Hematopoietic multipotent progenitor cell treated with erythropoietin and hydrocortisone succinate and interleukin-3 and kit ligand, for 15 days (in vitro differentiated cells): ENCODE measurements around the gene PTPRG.

ENCODE experiments used
- DNase-seq: peaks from one replicate; pipeline ENCODE4 v3.0.0-alpha.2; 2015; ENCODE audit warnings: low spot score

The PTPRG gene

DNA sequence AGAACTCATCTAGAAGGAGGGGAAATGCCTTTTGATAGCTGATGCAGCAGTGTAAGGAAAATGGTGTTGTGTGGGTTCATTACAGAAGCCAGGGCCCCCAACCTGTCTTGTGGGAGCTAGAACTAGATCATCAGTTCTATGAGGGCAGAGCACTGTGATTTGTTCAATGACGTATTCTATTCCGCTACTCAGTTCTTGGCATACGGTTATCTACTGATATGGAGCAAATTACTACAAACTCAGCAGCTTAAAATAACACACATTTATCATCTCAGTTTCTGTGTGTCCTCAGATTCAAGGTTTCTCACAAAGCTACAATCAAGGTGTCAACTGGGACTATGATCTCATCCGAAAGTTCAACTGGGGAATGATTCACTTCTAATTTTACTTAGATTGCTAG lies 561.4 kb downstream of the PTPRG start:
- no peak for DNase-seq

DNA sequence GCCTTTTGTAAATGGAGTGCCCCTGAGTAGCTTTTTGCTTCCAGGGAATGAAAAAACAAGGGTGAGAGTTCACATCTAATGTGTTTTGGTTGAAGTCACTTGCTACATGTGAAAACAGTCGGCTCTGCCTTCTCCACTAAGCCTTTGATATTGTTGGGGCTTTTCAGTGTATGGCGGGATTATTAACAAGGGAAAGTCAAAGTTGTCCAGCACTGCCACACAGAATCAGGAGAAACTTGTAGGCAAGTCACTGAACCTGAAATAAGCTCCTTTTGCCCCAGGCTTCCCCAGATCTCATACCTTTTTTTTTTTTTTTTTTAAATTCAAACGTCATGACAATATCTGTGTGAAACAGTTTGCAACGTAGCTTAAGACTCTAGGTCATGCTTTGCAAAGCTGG lies 564.0 kb downstream of the PTPRG start:
- DNase-seq: no peak

DNA sequence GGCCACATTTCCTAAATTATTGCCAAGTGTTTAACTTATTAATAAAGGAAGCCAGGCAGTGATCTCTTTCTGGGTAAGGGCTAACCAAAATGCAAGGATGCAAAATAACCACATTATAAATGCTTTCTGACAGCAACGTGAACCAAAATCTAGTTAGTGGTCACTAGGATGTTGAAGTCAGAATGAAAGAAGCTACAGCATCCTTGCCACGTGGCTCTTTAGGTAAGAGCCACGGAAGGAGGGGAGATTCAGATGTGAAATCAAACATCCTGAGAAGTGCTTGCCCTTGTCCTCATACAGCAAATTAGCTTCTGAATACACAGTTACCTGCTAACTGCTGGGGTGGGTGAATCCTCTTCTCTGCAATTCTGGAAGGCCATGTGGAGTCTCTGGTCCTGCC lies 565.7 kb downstream of the PTPRG start:
- no peak for DNase-seq

DNA sequence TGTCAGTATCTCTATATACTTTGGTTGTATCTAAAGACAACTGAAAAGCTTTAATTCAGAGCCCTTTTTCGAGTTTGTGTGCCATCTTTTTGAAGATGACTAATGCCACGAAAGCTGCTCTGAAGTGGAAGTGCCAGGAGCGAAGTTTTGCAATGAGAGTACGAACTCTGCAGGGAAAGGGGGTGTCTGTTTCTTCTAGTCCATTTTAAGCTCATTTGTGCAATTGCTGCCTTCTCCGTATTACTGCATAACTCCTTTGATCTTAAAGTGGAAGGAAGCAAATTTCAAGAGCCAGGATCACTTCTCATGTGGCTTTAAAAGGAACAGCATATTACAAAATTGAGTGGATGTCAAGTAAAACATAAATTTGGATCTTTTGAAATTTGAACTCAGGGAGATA lies 566.7 kb downstream of the PTPRG start:
- DNase-seq: no peak

DNA sequence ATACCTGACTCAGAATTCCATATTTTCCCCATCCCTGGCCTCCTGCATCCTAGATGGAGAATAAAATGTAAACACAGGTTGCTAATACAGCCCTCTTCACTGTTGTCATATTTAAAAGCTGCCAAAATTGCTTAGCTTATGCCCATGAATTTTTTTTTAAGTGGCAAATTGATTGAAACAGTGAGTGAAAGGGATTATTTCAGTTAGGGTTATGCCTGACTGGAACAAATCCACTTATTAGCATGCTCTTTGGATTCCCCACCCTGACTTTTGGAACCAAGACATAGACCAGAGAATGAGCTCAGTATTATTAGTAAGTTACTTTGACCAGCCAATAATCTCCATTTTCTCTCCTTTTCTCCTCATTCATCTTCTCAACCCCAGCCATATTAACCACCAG lies 567.3 kb downstream of the PTPRG start:
- no peak for DNase-seq

DNA sequence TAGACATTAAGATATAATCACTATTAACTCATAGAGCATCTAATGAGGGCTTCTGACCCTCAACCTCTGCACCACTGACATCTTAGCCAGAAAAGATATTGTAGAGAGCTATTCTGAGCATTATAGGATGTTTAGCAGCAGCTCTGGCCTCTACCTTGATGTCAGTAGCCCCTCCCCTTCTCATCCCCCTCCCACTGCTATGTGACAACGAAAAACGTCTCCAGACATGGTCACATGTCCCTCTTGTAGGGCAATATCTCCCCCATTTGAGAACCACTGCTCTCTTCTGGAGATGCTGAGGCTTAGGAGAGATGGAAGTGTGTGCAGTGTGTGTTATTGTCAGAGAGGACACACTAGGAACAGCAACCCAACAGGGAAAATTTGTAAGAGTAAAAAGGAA lies 569.7 kb downstream of the PTPRG start:
- no peak for DNase-seq

DNA sequence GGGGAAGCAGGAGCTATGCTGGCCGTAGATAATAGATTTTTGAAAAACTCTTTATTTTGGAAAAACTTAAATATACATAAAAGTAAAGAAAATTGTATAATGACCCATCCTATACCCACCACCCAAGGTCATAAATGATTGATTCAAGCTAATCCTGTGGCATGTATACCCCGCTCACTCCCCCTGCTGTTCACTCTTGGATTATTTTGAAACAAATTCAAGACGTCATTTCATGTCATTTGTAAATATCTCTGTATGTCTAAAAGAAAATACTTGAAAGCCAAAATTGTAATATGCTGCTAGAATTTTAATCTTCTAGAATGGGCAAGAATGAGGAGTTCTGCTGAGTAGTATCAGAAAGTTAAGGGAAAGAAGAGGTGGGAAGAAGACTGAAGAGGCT lies 570.2 kb downstream of the PTPRG start:
- DNase-seq: no peak

DNA sequence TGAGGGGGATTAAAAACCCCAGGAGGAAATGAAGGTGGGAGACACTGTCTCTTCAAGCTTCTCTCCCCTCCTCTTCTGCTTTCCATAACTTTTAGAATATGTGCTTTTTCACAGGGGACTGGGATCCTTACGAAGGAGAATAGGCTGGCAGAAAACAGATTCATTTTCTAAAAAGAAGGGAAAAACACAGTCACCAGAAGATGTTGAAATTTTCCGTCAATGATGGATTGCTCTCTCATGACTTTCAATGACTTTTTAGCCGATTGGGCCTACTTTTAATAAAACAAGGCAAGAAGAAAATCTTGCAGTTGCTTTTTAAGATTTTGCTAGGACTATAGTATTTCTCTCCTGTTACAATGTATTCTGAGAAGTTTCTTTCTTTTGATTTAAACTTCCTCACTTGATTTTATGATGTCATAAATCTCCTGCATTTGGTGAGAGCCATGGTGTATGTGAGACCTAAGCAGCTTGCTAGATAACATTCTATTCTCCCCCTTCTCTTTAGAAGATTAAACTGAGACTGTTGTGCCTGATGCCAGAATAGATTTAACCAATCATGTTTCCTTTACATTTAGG lies 570.7 kb downstream of the PTPRG start:
- no peak for DNase-seq

DNA sequence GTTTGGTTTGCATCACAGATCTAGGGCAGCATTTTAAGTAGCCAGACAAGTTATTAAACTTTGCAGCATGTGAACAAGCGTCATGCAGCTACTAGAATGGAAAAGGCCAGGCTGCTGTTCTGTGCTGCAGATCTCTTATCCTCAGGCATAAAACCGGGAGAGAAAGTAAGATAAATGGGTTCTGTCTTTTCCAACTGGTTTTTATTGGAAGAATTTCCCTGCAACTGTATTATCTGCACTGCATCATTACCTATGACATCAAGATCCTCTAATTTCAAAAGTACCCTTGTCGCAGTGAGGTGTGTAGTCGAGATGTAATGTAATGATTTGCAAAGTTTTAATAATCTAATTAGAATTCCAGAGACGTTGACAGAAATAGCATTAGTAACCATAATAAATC lies 571.6 kb downstream of the PTPRG start:
- DNase-seq: no peak

DNA sequence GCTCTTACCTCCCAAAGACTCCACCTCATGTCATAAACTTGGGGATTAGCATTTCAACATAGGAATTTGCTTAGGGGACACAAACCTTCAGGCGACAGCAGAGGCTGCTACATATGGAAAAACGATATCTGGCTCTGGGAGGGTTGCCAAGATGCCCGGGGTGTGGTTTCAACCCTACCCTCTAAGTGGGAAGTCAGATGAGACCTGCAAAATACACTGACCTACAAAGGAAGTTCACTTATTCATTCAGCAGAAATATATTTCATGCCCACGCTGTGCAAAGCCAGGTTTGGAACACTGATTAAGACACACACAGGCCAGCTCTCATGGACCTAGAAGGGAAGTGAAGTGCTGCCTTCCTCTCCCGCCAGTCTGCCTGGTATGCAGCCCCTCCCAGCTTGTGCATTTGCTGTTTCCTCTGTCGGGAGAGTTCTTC lies 572.7 kb downstream of the PTPRG start:
- no peak for DNase-seq

DNA sequence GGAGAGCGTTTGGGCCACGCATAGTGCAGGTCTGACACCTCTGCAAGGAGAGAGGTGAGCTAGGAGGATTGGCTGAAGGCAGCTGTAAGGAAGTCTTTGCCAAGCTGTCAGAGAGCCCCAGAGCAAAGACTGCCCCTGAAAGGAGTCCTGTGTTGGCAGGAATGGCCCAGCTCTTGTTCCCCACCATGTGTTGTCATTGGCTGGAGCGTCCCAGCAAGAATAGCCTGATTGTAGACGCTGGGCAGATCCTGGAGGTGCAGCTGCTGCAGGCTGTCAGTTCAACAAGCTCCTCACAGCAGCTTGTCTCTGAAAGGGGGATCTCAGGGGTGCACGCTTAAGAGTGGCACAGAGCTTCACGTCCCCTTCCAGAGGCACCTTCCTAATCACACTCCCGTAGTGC lies 574.4 kb downstream of the PTPRG start:
- no peak for DNase-seq

DNA sequence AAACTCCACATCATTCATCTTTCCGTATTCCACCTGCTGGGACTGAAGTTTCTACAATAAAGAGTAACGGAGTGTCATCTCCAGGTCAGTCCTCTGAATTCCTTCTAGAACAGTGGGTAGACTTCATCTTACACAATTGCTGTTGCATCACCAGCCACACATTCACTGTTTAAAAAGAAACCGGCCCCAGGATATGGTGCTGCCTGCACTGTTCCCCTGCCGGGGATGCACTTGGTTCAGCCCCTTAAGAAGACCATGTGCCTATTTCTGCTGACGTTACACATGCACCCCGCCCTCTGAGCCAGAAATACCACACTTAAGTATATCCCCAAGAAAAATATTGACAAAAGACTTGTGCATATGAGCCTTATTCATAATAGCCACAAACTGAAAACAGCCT lies 578.6 kb downstream of the PTPRG start:
- DNase-seq: no peak

DNA sequence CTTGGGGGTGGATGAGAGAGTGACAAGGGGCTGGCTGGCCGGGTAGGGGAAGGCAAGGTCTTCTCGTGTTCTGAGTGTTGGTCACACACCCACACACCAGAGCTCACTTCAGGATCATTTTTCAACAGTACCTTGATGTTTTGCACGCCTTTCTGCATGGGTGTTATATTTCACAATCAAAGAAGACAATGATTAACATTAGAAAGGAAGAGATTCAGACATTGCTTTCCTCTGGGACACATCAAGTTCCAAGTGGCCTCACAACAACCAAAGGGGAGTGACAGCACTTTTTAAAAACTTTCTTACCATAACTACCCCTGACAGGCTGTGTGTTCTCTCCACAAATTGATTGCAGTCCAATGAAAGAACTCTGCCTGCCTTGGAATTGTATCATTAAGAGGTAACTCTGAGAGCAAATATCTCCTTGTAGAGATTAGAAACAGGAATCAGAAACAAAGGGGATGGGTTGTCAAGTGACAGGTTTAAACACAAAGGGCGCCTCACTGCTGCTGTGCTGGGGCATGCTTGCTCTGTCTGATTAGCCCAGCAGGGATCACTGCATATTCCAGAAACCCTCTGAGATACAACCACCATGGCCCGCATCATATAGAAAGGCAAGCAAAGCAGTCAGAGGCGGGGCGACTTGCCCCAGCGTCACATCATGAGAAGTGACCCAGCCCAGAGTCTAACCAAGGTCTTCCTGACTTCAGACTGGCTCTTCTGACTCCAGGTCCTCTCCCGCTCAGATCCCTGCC lies 581.1 kb downstream of the PTPRG start:
- DNase-seq: no peak

DNA sequence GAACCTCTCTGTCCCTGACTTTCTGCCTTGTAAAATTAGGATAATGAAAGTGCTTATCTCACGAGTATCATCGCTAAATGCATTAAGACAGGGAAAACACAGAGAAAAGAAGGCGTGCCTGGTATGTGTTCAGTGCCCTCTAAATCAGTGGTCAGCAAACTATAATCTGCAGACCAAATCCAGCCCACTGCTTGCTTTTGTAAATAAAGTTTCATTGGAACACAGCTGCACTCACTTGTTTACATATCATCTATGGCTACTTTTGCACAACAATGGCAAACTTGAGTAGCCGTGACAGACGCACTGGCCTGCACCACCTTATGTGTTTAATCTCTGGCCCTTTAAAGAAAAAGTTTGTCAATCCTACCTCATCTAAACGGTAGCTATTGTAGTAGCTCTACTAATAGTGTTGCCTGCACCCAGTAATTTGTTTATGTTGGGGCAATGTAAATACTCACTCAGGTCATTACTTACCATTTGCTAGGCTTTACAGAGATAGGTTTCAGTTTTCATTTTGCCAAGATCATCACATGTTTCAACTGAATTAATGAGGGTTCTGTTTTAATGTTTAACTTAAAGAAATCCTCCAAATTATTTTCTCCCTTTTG lies 582.6 kb downstream of the PTPRG start:
- DNase-seq: no peak

DNA sequence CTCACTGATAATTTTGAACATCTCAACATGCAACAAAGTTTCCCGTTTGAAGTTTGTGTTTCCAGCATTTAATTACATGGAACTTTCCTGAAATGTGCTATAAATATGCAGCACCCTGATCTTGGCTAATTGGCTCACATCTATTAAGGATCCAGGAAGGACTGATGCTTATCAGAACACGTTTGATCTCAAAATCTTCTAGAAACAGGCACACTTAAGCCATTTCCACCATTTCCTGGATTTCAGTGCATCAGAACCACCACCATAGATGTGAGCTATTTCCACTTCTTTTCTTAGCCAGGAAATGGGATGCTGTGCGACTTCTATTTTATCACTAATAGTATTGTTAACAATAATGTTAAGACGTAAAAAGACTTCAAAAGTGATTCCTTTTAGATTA lies 583.1 kb downstream of the PTPRG start:
- DNase-seq: no peak

DNA sequence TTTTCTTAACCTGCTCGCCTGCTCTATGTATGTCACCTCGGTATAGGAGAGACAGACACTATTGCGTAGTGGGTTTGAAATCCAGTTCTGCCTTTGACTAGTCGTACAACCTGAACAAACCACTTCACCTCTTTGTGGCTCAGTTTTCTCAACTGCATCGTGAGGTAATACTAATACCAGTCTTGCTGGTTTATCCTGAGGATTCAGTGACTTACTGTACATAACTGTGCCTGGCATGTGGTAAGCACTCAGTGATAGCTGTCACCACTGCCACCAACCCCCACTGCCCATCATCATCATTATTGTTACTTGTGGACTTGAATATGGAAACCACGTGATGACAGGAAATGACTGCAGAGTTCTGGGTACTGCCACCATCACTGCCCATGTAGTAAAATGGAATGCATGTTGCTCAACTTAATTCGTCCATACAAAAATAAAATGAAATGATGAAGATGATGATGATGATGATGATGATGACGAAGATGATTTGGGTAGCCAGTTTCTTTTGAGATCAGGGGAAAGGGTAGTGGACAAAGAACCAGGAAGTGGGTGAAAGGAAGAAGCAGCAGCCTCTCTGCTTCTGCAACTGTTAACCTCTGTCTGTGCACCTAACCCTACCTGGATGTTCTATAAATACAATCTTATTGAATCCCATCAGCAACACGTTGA lies 583.9 kb downstream of the PTPRG start:
- no peak for DNase-seq

DNA sequence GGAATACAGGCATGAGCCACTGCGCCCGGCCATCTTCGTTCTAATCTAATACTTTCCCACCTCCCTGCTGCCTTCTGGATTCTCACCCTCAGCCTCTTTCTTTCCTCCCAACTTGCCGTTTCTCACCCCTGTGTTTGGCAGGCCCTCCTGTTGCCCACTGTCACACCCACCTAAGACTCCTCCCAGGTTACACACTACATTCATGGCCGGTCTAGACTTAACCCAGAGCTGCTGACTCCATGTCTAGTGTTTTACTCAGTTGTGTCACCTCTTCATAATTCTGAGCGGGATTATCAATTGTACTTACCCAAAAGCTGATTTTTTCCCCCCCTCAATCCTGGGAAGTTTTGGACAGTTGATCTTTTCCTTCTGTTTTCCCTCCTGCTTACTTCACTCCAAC lies 588.2 kb downstream of the PTPRG start:
- DNase-seq: no peak

DNA sequence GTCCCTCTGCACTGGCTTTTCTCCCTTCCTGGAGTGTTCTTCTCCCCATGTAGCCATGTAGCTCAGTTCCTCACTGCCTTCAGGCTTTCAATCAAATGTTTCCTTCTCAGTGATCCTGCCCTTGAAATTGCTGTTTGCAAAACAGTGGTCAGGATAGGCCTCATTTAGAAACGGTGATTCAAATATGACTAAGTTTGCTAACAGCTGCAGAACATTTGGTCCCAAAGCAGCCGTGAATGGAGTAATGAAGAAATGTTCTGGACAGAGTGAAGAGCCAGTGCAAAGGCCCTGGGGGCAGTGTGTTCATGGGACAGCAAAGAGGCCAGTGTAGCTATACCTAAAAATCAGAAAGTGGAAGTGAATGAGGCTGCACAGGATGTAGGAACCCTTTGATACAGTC lies 588.6 kb downstream of the PTPRG start:
- DNase-seq: no peak

DNA sequence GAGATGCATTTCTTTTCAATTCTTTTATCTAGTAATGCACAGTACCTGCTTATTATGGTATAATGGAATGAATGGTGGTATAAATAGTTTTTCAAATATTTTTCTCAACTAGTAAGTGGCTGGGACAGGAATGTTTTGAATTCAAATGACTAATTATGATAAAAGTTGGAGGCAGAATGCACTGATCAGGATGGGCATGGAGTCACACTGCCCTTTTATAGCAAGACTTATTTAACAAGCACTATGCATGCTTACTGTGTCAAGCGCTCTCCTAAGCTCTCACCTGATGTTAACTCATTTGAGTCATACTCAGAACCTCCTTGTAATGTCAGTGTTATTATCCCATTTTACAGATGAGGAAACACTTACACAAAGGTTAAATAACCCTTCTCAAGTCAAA lies 590.2 kb downstream of the PTPRG start:
- DNase-seq: no peak

DNA sequence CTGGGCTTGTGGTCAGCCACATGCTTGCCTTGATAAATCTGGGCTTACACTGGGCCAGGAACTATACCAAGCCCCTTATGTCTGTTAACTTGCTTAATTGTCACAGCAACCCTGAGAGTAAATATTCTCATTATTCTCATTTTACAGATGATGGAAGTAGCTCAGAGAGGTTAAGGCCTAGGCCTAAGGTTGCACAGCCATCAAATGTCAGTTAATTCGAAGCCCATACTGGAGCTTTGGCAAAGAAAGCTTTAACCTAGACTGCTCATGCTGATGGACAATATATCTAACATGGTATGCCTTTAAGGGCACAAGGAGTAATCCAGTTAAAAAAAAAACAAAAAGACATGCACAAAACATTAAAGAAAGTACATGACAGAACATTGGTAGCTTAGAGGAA lies 591.9 kb downstream of the PTPRG start:
- no peak for DNase-seq

DNA sequence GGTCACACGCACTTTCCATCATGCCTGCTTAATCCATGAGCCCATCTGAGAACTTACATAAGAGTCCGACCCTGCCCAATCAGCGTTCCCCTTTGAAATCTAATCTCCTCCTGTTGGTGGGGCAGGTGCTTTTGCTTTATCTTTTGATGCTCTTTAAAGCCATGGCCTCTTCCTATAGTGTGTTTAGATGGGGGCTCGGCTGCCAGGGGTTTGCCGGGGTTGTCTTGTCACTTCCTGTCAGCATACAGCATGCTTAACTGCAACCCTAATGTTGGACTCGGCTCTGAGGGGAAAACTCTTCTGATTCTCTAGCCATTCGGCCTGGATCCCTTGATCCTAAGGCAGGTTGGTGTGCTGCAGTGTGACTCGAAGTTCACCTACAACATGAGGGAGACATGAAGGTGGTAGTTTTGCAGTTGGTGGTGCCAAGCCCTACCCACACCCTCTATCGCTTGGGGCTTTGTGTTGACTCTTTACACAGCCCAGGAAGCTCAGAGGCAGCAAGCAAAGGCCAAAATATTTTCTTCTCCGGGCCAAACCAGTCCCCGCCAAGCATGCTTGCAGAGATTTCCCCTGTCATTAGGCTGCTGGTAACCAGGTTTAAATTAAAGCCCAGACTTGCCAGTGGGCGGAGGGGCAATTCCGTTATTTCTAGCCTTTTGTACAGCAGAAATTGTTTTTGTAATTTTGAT lies 593.2 kb downstream of the PTPRG start:
- no peak for DNase-seq

DNA sequence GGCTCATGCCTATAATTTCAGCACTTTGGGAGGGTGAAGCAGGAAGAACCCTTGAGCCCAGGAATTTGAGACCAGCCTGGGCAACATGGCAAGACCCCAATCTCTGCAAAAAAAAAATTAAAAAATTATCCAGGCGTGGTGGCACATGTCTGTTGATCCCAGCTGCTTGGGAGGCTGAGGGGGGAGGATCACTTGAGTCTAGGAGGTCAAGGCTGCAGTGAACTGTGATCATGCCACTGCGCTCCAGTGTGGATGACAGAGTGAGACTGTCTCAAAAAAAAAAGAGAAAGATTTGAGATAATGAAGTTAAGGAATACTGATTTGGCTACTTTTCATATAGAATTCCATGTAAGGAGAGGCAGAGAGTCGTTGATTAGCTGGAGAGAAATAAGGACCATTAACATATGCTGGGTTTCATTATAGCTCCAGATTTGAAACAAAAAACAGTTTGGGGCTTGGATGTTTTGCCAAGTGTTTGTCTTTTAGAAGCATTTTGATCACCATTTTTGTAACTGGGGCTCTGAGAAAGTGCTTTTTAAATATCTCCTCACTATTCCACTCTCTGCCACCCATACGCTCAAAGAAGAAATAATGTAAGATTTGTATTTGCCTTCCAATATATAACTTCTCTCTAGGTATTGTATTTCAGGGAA lies 597.8 kb downstream of the PTPRG start:
- no peak for DNase-seq
